CD4-positive, alpha-beta T cell treated with Interleukin-2 at 100 ng/mL for 4 hours (primary cell): Measurements from ENCODE around the gene DNAJB9.
A peak's percentile ranks its signal among the peaks of the same experiment; 100 is the strongest.
"Not testable (repeated sequence)": the region's sequence is repeated elsewhere in the genome, so short reads cannot be mapped to it uniquely, and the experiment has no call there.

Experiments
- DNase-seq: peaks from one replicate; pipeline ENCODE4 v3.0.0-alpha.2; 2020; ENCODE audit warnings: low spot score

DNAJB9 gene

GRCh38 chr7:108569381-108570145, at the start of gene DNAJB9, which contains the start of gene THAP5:
Gene DNAJB9 (plus strand): TSS chr7:108569874. CDS start chr7:108571727, 1,853 bp downstream.
Gene THAP5 (minus strand): TSS chr7:108569706. CDS start chr7:108569569, 137 bp downstream.
- DNase-seq = peak; percentile 99

- no peak for DNase-seq
Measured at GRCh38 chr7:108522780-108523179, 46.9 kb upstream of the DNAJB9 start.

- DNase-seq = peak; percentile 4
Measured at GRCh38 chr7:108525327-108525984, 44.2 kb upstream of the DNAJB9 start.

- DNase-seq = peak; percentile 99
Measured at GRCh38 chr7:108525985-108526767, 43.5 kb upstream of the DNAJB9 start, which contains the start of gene PNPLA8. Gene PNPLA8 (minus strand): TSS chr7:108526135. CDS start chr7:108515491, 10,644 bp downstream.

- DNase-seq = no peak
Measured at GRCh38 chr7:108526768-108527017, 43.0 kb upstream of the DNAJB9 start.

GRCh38 chr7:108528183-108528712, 41.4 kb upstream of the DNAJB9 start:
- no peak for DNase-seq

GRCh38 chr7:108529341-108529740, 40.3 kb upstream of the DNAJB9 start:
- DNase-seq = no peak

- no peak for DNase-seq
Measured at GRCh38 chr7:108533712-108534111, 36.0 kb upstream of the DNAJB9 start.

GRCh38 chr7:108535257-108535656, 34.4 kb upstream of the DNAJB9 start:
- DNase-seq = no peak

GRCh38 chr7:108535744-108536143, 33.9 kb upstream of the DNAJB9 start:
- DNase-seq = no peak

GRCh38 chr7:108537229-108537628, 32.4 kb upstream of the DNAJB9 start:
- DNase-seq = no peak

- DNase-seq = not testable (repeated sequence)
Measured at GRCh38 chr7:108538236-108538635, 31.4 kb upstream of the DNAJB9 start.

GRCh38 chr7:108538685-108539084, 31.0 kb upstream of the DNAJB9 start:
- not testable (repeated sequence) for DNase-seq

GRCh38 chr7:108541478-108541877, 28.2 kb upstream of the DNAJB9 start:
- DNase-seq = no peak

GRCh38 chr7:108548141-108548896, 21.4 kb upstream of the DNAJB9 start:
- not testable (repeated sequence) for DNase-seq

- DNase-seq = not testable (repeated sequence)
Measured at GRCh38 chr7:108556665-108557064, 13.0 kb upstream of the DNAJB9 start.

- no peak for DNase-seq
Measured at GRCh38 chr7:108557191-108557590, 12.5 kb upstream of the DNAJB9 start.

GRCh38 chr7:108557617-108558016, 12.1 kb upstream of the DNAJB9 start:
- DNase-seq = no peak

- no peak for DNase-seq
Measured at GRCh38 chr7:108559253-108559652, 10.4 kb upstream of the DNAJB9 start.

- no peak for DNase-seq
Measured at GRCh38 chr7:108561047-108561619, 8.5 kb upstream of the DNAJB9 start.

GRCh38 chr7:108565987-108566386, 3.7 kb upstream of the DNAJB9 start:
- DNase-seq = no peak
